ENCODE data around the gene S100PBP. TPM values are rescaled to one million over a fixed set of nuclear protein-coding genes. Genes with fewer than 3 reads are reported as not detected.

S100PBP gene
- total and polyA plus RNA-seq, 2 donors (not counting 3 experiments of a cell fraction or from before 2014, with no cell fraction given): 15.4 to 38.6 TPM

DNA sequence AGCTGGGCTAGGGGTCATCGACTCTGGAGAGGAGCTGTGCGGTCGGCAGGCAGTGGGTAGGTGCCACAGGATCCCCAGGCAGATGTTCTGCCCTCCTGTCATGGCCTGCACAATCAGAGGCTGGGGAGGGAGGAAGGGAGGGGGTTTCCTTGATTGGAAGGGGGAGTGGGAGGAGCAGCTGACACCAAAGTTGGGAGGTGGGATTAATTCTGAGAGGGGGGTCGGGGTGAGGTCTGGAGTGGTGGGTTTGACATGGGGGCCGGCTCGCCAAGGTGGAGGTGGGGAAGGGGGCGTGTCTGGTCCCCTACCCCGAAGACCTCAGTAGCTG is 68.2 kb downstream of the S100PBP start:
- Histone ChIP-seq H2AFZ (ENCODE audit: low read depth, low read length) (no peak overlapping the region), H3K9me3 (replicated peaks; ENCODE audit: control insufficient read depth, insufficient read depth, low read length) (no peaks in the 10 kb centered on the region), H3K4me3 (replicated peaks in 1 of 3; ENCODE audit: insufficient read depth in 1 of 3, low read depth in 1 of 3, low read length in 3 of 3) (no peak overlapping the region), H3K9me1 (replicated peaks; ENCODE audit: control insufficient read depth, extremely low read depth, insufficient read depth, low read length) (no peaks in the 10 kb centered on the region), H3K4me1 (ENCODE audit: control insufficient read depth, extremely low read depth, insufficient read depth, low read length) (no peaks in the 10 kb centered on the region), H3K4me2 (ENCODE audit: insufficient read depth, low read length) (no peak overlapping the region), H3K79me2 (ENCODE audit: control insufficient read depth, insufficient read depth, low read length) (no peaks in the 10 kb centered on the region), H3K27me3 (ENCODE audit: control insufficient read depth in 2 of 2, insufficient read depth in 2 of 2, low read length in 2 of 2) (peaks cover 13 to 16% of the 10 kb centered on the region in 2 experiments), H3K27ac (ENCODE audit: insufficient read depth, low read depth, low read length) (no peak overlapping the region), H4K20me1 (replicated peaks; ENCODE audit: control insufficient read depth, extremely low read depth, insufficient read depth, low read length) (no peaks in the 10 kb centered on the region), H3K36me3 (ENCODE audit: control insufficient read depth in 2 of 2, extremely low read depth in 1 of 2, insufficient read depth in 2 of 2, low read length in 2 of 2) (no peaks in the 10 kb centered on the region), H3K9ac (replicated peaks; ENCODE audit: extremely low read depth, insufficient read depth, low read length) (no peak overlapping the region)
- no peak for DNase-seq (ENCODE audit: low read depth, low spot score)
- TF ChIP-seq FOS (IDR thresholded peaks at IDR 0.05; ENCODE audit: borderline replicate concordance, insufficient read depth, low read length) (no peak), POLR2A (IDR thresholded peaks at IDR 0.05; ENCODE audit: low read depth, low read length) (no peak), GATA2 (IDR thresholded peaks at IDR 0.05; ENCODE audit: insufficient read depth, insufficient read length, low read depth, low read length) (no peak), JUN (IDR thresholded peaks at IDR 0.05; ENCODE audit: borderline replicate concordance, insufficient read depth, insufficient read length, low read depth) (no peak), MYC (IDR thresholded peaks at IDR 0.05; ENCODE audit: low read depth, low read length) (no peak), CTCF (IDR thresholded peaks at IDR 0.05; ENCODE audit: extremely low read depth in 1 of 2, insufficient read depth in 1 of 2, low read depth in 1 of 2, low read length in 2 of 2) (no peak), POLR2AphosphoS5 (IDR thresholded peaks at IDR 0.05; ENCODE audit: insufficient read depth, low read depth, low read length) (no peak), EZH2 (IDR thresholded peaks at IDR 0.05; ENCODE audit: borderline replicate concordance, low read depth, low read length, severe bottlenecking) (no peak)
- TF ChIP-seq, protein P1, sequence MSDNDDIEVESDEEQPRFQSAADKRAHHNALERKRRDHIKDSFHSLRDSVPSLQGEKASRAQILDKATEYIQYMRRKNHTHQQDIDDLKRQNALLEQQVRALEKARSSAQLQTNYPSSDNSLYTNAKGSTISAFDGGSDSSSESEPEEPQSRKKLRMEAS (IDR thresholded peaks at IDR 0.05; ENCODE audit: insufficient read depth, insufficient read length): no peak
- POLR2A ChIA-PET: no interaction called here
- CTCF ChIA-PET: interaction anchor here (1.2 to 2.0 kb wide), 3 partner anchors 10 to 171 kb away, joined by 3 to 10 read pairs (median 3); no protein-coding TSS in a partner anchor
- no peak for FAIRE-seq
- no TSS peak for BruUV-seq (replicated peaks)
- dilution Hi-C loops (cut with MboI; ENCODE audit: extremely low pct_ligation_motif_present, low sequenced_read_pairs) (no loop called here), intact Hi-C loops (cut with micrococcal nuclease) (no loop called here)
